ENCODE results near the gene SRPX. TPM values are rescaled to one million over a fixed set of nuclear protein-coding genes. Genes with fewer than 3 reads are reported as not detected.

Gene SRPX
- total RNA-seq, 1 experiment from 2014 or later, result 72.3 TPM

- DNase-seq (ENCODE audit: low spot score), result no peak
Measured at GRCh38 chrX:38211891-38212635, 8.6 kb downstream of the SRPX start.

GRCh38 chrX:38206542-38206941 is 14.1 kb downstream of the SRPX start:
- no peak for DNase-seq (ENCODE audit: low spot score)

- no peak for DNase-seq (ENCODE audit: low spot score)
Measured at GRCh38 chrX:38206036-38206435, 14.6 kb downstream of the SRPX start.

GRCh38 chrX:38205039-38205438 is 15.6 kb downstream of the SRPX start:
- no peak for DNase-seq (ENCODE audit: low spot score)

- peak; percentile 10 for DNase-seq (ENCODE audit: low spot score)
Measured at GRCh38 chrX:38192007-38192810, 28.5 kb downstream of the SRPX start.

GRCh38 chrX:38189431-38190250 is 31.0 kb downstream of the SRPX start:
- no peak for DNase-seq (ENCODE audit: low spot score)

- no peak for DNase-seq (ENCODE audit: low spot score)
Measured at GRCh38 chrX:38183596-38183995, 37.1 kb downstream of the SRPX start.

GRCh38 chrX:38181357-38181756 is 39.3 kb downstream of the SRPX start:
- no peak for DNase-seq (ENCODE audit: low spot score)

GRCh38 chrX:38178396-38178795 is 42.3 kb downstream of the SRPX start:
- no peak for DNase-seq (ENCODE audit: low spot score)

- peak; percentile 51 for DNase-seq (ENCODE audit: low spot score)
Measured at GRCh38 chrX:38175139-38175538, 45.5 kb downstream of the SRPX start.

- DNase-seq (ENCODE audit: low spot score), result no peak
Measured at GRCh38 chrX:38172596-38172995, 48.1 kb downstream of the SRPX start.

- DNase-seq (ENCODE audit: low spot score), result no peak
Measured at GRCh38 chrX:38170556-38170955, 50.1 kb downstream of the SRPX start.

- DNase-seq (ENCODE audit: low spot score), result peak; percentile 10
Measured at GRCh38 chrX:38166478-38167083, 54.1 kb downstream of the SRPX start.

GRCh38 chrX:38165023-38165422 is 55.6 kb downstream of the SRPX start:
- DNase-seq (ENCODE audit: low spot score), result no peak

- no peak for DNase-seq (ENCODE audit: low spot score)
Measured at GRCh38 chrX:38163193-38163592, 57.5 kb downstream of the SRPX start.

GRCh38 chrX:38156838-38157237 is 63.8 kb downstream of the SRPX start:
- no peak for DNase-seq (ENCODE audit: low spot score)

GRCh38 chrX:38154818-38155217 is 65.9 kb downstream of the SRPX start:
- DNase-seq (ENCODE audit: low spot score), result no peak

GRCh38 chrX:38154340-38154739 is 66.3 kb downstream of the SRPX start:
- DNase-seq (ENCODE audit: low spot score), result no peak

- peak; percentile 3 for DNase-seq (ENCODE audit: low spot score)
Measured at GRCh38 chrX:38151441-38151840, 69.2 kb downstream of the SRPX start.

GRCh38 chrX:38150993-38151392 is 69.7 kb downstream of the SRPX start:
- no peak for DNase-seq (ENCODE audit: low spot score)

- DNase-seq (ENCODE audit: low spot score), result no peak
Measured at GRCh38 chrX:38149016-38149415, 71.7 kb downstream of the SRPX start.

- DNase-seq (ENCODE audit: low spot score), result no peak
Measured at GRCh38 chrX:38142610-38143009, 78.1 kb downstream of the SRPX start.

Data from H4 (cell line).